Mammary epithelial cell (primary cell): Measurements from ENCODE around the gene ROCK2.

Experiments
- EZH2 ChIP-seq: IDR thresholded peaks from 2 replicates; pipeline ENCODE4 v1.6.1; 2012; ENCODE audit warnings: low read length, inconsistent platforms, borderline replicate concordance
- TF ChIP-seq, protein P1 (sequence below), 2 donors: IDR thresholded peaks in 1 of 2; conservative IDR thresholded peaks in 1 of 2; 2 replicates each; pipeline ENCODE4 v1.5.1; 2011 to 2012; ENCODE audit warnings: inconsistent platforms in 2 of 2, low read length in 2 of 2, mild to moderate bottlenecking in 2 of 2, control low read depth in 1 of 2, low read depth in 1 of 2; ENCODE audit not compliant: insufficient read depth in 1 of 2; ENCODE audit errors: extremely low read depth in 1 of 2

DNA sequence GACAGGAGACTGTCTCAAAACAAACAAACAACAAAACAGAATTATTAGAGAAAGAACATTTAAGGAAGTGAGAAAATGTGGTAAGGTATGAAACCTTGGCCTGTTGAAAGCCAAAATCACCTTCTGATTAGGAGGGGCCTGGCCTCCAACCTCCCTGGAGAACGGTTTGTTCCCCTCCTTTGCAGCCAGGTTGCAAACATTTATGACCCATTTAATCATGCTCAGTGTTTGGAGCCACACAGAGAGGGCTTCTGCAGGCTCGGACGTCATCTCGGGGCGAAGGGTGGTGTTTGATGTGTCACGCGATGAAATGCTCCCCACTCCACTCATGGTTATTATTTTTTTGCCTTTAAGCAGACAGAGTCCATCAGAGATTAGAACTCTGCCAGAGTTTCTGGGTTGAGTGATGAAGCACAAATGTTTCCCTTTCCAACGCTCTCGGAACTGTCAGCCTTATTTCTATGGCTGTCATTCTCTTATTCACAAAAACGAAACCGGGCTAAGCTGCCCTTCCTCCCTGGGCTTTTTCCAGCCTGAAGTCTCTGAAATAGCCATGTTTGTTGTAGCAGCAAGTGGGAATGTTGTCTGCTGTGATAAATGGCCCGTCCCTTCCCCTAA is 33.6 kb upstream of the ROCK2 start:
- TF ChIP-seq, protein P1, sequence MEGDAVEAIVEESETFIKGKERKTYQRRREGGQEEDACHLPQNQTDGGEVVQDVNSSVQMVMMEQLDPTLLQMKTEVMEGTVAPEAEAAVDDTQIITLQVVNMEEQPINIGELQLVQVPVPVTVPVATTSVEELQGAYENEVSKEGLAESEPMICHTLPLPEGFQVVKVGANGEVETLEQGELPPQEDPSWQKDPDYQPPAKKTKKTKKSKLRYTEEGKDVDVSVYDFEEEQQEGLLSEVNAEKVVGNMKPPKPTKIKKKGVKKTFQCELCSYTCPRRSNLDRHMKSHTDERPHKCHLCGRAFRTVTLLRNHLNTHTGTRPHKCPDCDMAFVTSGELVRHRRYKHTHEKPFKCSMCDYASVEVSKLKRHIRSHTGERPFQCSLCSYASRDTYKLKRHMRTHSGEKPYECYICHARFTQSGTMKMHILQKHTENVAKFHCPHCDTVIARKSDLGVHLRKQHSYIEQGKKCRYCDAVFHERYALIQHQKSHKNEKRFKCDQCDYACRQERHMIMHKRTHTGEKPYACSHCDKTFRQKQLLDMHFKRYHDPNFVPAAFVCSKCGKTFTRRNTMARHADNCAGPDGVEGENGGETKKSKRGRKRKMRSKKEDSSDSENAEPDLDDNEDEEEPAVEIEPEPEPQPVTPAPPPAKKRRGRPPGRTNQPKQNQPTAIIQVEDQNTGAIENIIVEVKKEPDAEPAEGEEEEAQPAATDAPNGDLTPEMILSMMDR (conservative IDR thresholded peaks at IDR 0.05 in 1 of 2, IDR thresholded peaks at IDR 0.05 in 1 of 2; ENCODE audit: extremely low read depth in 1 of 2, insufficient read depth in 1 of 2, low read depth in 1 of 2, low read length in 2 of 2) = no peak
- no peak for TF ChIP-seq EZH2
